ENCODE data around the gene WASHC2A.
"Not testable (repeated sequence)": the region's sequence is repeated elsewhere in the genome, so short reads cannot be mapped to it uniquely, and the experiment has no call there.

The WASHC2A gene

GRCh38 chr10:50152792-50153272, 85.1 kb downstream of the WASHC2A start:
- no peak for DNase-seq

GRCh38 chr10:50157868-50158267, 90.1 kb downstream of the WASHC2A start:
- not testable (repeated sequence) for DNase-seq

GRCh38 chr10:50159856-50160255, 92.1 kb downstream of the WASHC2A start:
- DNase-seq, result not testable (repeated sequence)

DNA sequence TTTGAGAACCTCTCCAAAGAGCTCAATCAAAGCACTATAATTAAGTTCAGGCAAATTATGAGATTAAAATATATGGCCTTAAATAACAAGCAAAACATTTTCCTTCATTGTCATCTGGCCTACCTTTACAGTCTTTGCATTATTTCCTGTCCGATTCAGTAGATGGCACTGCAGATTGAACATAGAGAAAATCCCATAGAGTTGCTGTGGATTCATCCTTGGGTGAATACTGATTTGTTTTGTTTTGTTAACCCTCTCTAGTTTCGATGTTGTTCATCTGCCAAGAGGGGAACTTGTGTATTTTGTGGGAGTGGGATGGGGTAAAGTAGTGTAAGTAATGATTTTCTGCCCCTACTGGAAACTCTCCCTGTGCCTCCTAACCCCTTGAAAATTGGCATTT, 97.3 kb downstream of the WASHC2A start:
- DNase-seq, result not testable (repeated sequence)

- DNase-seq, result not testable (repeated sequence)
These were observed 100.1 kb downstream of the WASHC2A start for GRCh38 chr10:50167833-50168232.

DNA sequence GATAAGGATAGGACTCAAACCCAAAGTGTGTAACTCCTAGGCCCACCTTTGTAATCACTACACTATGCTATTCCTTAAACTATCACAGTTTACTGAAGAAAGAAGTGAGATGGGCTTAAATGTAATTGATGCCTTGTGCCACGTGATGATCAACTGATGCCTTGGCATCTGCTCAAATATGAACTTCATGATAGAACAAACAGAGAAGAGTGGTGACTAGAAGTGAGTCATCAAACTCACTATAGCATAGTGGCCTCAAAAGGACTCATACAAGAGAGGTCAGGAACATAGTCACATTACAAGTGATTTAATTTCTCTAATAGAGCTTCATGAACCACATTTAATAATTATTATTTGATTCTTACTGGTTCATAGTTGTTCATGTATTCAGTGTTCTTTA, 101.8 kb downstream of the WASHC2A start:
- not testable (repeated sequence) for DNase-seq

GRCh38 chr10:50174788-50175525, 107.2 kb downstream of the WASHC2A start:
- DNase-seq, result not testable (repeated sequence)

Measured in activated CD8-positive, alpha-beta memory T cell treated with anti-CD3 and anti-CD28 coated beads for 24 hours (primary cell).